Hindlimb muscle (tissue), 1 donor: ENCODE measurements around the gene ELMO2. TPM values are rescaled to one million over a fixed set of nuclear protein-coding genes. Genes with fewer than 3 reads are reported as not detected.
A peak's percentile ranks its signal among the peaks of the same experiment; 100 is the strongest.

ENCODE experiments used
- DNase-seq: peaks from one replicate; pipeline ENCODE4 v3.0.0-alpha.2; 2013
- polyA plus RNA-seq: library from polyadenylated mRNA; unstranded; fragments of 120-200 nt; gene quantifications from one replicate; pipeline ENCODE4 v1.2.1, GENCODE V29; 2013; ENCODE audit not compliant: insufficient read length

The ELMO2 gene
- polyA plus RNA-seq, 1 donor = 37.5 TPM

GRCh38 chr20:46350201-46350985, 56.0 kb downstream of the ELMO2 start:
- no peak for DNase-seq

GRCh38 chr20:46349742-46350056, 56.7 kb downstream of the ELMO2 start:
- no peak for DNase-seq

GRCh38 chr20:46349035-46349741, 57.2 kb downstream of the ELMO2 start:
- peak; percentile 84 for DNase-seq

- peak; percentile 78 for DNase-seq
Observed at GRCh38 chr20:46347841-46348803, 58.3 kb downstream of the ELMO2 start.

- no peak for DNase-seq
Observed at GRCh38 chr20:46346770-46347169, 59.6 kb downstream of the ELMO2 start.

GRCh38 chr20:46344488-46345162, 61.8 kb downstream of the ELMO2 start:
- no peak for DNase-seq

- no peak for DNase-seq
Observed at GRCh38 chr20:46343975-46344357, 62.4 kb downstream of the ELMO2 start.

- no peak for DNase-seq
Observed at GRCh38 chr20:46343348-46343974, 63.0 kb downstream of the ELMO2 start.

GRCh38 chr20:46342451-46343347, 63.7 kb downstream of the ELMO2 start:
- DNase-seq = no peak

GRCh38 chr20:46342010-46342378, 64.4 kb downstream of the ELMO2 start:
- no peak for DNase-seq

GRCh38 chr20:46341074-46342009, 65.1 kb downstream of the ELMO2 start:
- no peak for DNase-seq

GRCh38 chr20:46339037-46339436, 67.4 kb downstream of the ELMO2 start:
- no peak for DNase-seq

GRCh38 chr20:46336735-46337134, 69.7 kb downstream of the ELMO2 start:
- no peak for DNase-seq

GRCh38 chr20:46334303-46334904, 72.0 kb downstream of the ELMO2 start:
- DNase-seq = no peak

- no peak for DNase-seq
Observed at GRCh38 chr20:46333161-46333991, 73.0 kb downstream of the ELMO2 start.

- DNase-seq = no peak
Observed at GRCh38 chr20:46332373-46333160, 73.8 kb downstream of the ELMO2 start.

- no peak for DNase-seq
Observed at GRCh38 chr20:46331611-46332361, 74.6 kb downstream of the ELMO2 start.
